Measurements from ENCODE around the gene LMTK3.

GRCh38 chr19:48470856-48471255, 40.8 kb downstream of the LMTK3 start:
- TF ChIP-seq POLR2A (IDR thresholded peaks at IDR 0.05) (no peak), CTCF (IDR thresholded peaks at IDR 0.05) (no peak)
